A673 (cell line): ENCODE data around the gene LRRFIP1. TPM values are rescaled to one million over a fixed set of nuclear protein-coding genes. Genes with fewer than 3 reads are reported as not detected.

Experiments used
- BruUV-seq: library from RNA; stranded (reverse); fragments of 400-500 nt; replicated peaks from 2 replicates; lab custom pipeline; 2021; lab: Mats Ljungman, UMichigan
- CTCF ChIA-PET: fragments of 300-600 bp; sonication (Branson Sonifier 250); formaldehyde crosslinking; loops from one replicate; lab custom pipeline; 2022; ENCODE audit warnings: antibody characterized with exemption; lab: Charles Lee
- POLR2A ChIA-PET: fragments of 300-600 bp; sonication (Branson Sonifier 250); formaldehyde crosslinking; loops from one replicate; lab custom pipeline; 2022; ENCODE audit warnings: antibody characterized with exemption; ENCODE audit not compliant: low non-redundant PET; lab: Charles Lee
- DNase-seq: peaks from one replicate; pipeline ENCODE4 v3.0.0-alpha.2; 2015; ENCODE audit warnings: low spot score
- H3K27ac ChIP-seq: fragments of 200-600 bp; sonication (generic); 2 replicates; pipeline ENCODE4 v1.5.1; 2016; ENCODE audit warnings: mixed run types, low read depth, mild to moderate bottlenecking, mixed read lengths, antibody characterized with exemption, low read length; ENCODE audit not compliant: poor library complexity, severe bottlenecking
- H3K27me3 ChIP-seq: fragments of 200-600 bp; sonication (generic); replicated peaks from 2 replicates; pipeline ENCODE4 v1.6.1; 2017; ENCODE audit warnings: mixed run types, low read depth, mild to moderate bottlenecking, mixed read lengths, antibody characterized with exemption, low read length; ENCODE audit not compliant: insufficient read depth, poor library complexity
- H3K36me3 ChIP-seq: fragments of 200-600 bp; sonication (generic); 2 replicates; pipeline ENCODE4 v1.6.1; 2016; ENCODE audit warnings: mixed run types, mild to moderate bottlenecking, mixed read lengths, antibody characterized with exemption, low read length; ENCODE audit not compliant: insufficient read depth, poor library complexity, severe bottlenecking
- H3K4me1 ChIP-seq: fragments of 200-600 bp; sonication (generic); 2 replicates; pipeline ENCODE4 v1.6.1; 2017; ENCODE audit warnings: mixed run types, mild to moderate bottlenecking, mixed read lengths, antibody characterized with exemption, low read length; ENCODE audit not compliant: insufficient read depth, poor library complexity, severe bottlenecking
- H3K4me3 ChIP-seq: fragments of 200-600 bp; sonication (generic); 2 replicates; pipeline ENCODE4 v1.5.1; 2016; ENCODE audit warnings: low read depth, mixed run types, mild to moderate bottlenecking, mixed read lengths, low read length; ENCODE audit not compliant: poor library complexity, severe bottlenecking
- H3K9me3 ChIP-seq: fragments of 200-600 bp; sonication (generic); 2 replicates; pipeline ENCODE4 v1.6.1; 2016; ENCODE audit warnings: mixed run types, low read depth, mild to moderate bottlenecking, mixed read lengths, antibody characterized with exemption, low read length; ENCODE audit not compliant: poor library complexity, severe bottlenecking
- EZH2 ChIP-seq: fragments of 200-600 bp; sonication (generic); IDR thresholded peaks from 2 replicates; pipeline ENCODE4 v1.6.1; 2017; ENCODE audit warnings: borderline replicate concordance, low read depth, mild to moderate bottlenecking, mixed read lengths, antibody characterized with exemption, low read length; ENCODE audit not compliant: poor library complexity, severe bottlenecking
- intact Hi-C: fragments of 100-400 bp; cut with micrococcal nuclease; formaldehyde crosslinking; loops from one replicate; pipeline ENCODE4 v1.10.0; 2022; ENCODE audit not compliant: unreplicated experiment
- total RNA-seq: library from RNA; stranded (reverse); gene quantifications from 2 replicates; pipeline ENCODE4 v1.2.3, GENCODE V29; 2021
- TF ChIP-seq, protein P1 (sequence below): fragments of 300-800, 200-600 bp; sonication (generic); conservative IDR thresholded peaks from 2 replicates; pipeline ENCODE4 v1.5.1; 2017; ENCODE audit warnings: low read depth, mild to moderate bottlenecking, antibody characterized with exemption, low read length, moderate library complexity, mixed read lengths

The LRRFIP1 gene
- total RNA-seq, 1 experiment from 2014 or later, result 69.3 TPM

DNA sequence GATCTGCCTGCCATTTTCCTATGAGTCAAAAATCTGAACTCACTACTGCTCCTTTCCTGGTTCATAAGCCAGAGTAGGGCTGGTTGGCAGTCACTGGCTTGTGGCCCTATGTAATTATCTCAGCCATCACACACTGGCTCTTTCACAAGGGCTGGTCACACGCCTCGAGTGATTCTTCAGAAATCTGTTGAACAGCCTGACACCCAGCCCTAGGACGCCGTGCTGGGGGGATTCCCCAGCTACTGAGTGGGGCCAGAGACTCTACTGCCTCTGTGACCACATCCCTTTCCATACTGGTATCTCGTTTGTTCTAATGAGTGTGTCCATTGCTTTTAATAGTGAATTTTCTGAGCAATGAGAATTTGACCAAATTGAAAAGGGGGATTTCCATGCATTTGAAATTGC is 125.4 kb downstream of the LRRFIP1 start:
- intact Hi-C loops, result no loop called here
- ChIA-PET CTCF (no interaction called here), POLR2A (no interaction called here)
- no peak for DNase-seq
- no peaks in the 10 kb centered on the region for H3K9me3 ChIP-seq
- H3K4me1 ChIP-seq, result no peaks in the 10 kb centered on the region
- peaks cover 29% of the 10 kb centered on the region for H3K36me3 ChIP-seq
- no peaks in the 10 kb centered on the region for H3K27me3 ChIP-seq
- TF ChIP-seq EZH2, result no peak
- TF ChIP-seq, protein P1, sequence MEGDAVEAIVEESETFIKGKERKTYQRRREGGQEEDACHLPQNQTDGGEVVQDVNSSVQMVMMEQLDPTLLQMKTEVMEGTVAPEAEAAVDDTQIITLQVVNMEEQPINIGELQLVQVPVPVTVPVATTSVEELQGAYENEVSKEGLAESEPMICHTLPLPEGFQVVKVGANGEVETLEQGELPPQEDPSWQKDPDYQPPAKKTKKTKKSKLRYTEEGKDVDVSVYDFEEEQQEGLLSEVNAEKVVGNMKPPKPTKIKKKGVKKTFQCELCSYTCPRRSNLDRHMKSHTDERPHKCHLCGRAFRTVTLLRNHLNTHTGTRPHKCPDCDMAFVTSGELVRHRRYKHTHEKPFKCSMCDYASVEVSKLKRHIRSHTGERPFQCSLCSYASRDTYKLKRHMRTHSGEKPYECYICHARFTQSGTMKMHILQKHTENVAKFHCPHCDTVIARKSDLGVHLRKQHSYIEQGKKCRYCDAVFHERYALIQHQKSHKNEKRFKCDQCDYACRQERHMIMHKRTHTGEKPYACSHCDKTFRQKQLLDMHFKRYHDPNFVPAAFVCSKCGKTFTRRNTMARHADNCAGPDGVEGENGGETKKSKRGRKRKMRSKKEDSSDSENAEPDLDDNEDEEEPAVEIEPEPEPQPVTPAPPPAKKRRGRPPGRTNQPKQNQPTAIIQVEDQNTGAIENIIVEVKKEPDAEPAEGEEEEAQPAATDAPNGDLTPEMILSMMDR, result no peak
- no peak overlapping the region for H3K4me3 ChIP-seq
- no peak overlapping the region for H3K27ac ChIP-seq
- BruUV-seq, result no TSS peak

DNA sequence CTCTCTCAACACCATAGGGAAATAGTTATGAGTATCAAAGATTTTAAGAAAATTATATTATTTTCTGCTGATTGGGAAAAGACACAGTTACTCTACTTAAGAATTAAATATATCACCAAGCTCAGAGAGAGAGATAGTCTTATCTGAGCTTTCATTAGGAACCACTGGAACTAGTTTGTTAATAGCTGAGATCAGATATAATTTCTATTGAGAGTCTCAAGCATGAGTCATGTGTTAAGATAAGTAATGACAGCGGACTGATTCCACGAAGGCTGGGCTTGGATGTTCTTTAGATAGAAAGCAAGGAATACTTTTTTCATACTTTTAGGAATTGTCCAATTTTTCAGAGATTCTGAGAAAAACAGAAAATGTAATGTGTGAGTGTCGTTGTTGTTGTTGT is 126.8 kb downstream of the LRRFIP1 start:
- no peak overlapping the region for H3K27ac ChIP-seq
- H3K4me1 ChIP-seq, result no peaks in the 10 kb centered on the region
- ChIA-PET POLR2A (interaction anchor here (0.7 kb wide), 1 partner anchor 92 kb away, joined by 6 read pairs; no protein-coding TSS in a partner anchor), CTCF (no interaction called here)
- no peaks in the 10 kb centered on the region for H3K27me3 ChIP-seq
- TF ChIP-seq, protein P1, result no peak
- TF ChIP-seq EZH2, result no peak
- H3K36me3 ChIP-seq, result peaks cover 29% of the 10 kb centered on the region
- intact Hi-C loops, result no loop called here
- no peak for DNase-seq
- H3K9me3 ChIP-seq, result no peaks in the 10 kb centered on the region
- no TSS peak for BruUV-seq
- H3K4me3 ChIP-seq, result no peak overlapping the region

DNA sequence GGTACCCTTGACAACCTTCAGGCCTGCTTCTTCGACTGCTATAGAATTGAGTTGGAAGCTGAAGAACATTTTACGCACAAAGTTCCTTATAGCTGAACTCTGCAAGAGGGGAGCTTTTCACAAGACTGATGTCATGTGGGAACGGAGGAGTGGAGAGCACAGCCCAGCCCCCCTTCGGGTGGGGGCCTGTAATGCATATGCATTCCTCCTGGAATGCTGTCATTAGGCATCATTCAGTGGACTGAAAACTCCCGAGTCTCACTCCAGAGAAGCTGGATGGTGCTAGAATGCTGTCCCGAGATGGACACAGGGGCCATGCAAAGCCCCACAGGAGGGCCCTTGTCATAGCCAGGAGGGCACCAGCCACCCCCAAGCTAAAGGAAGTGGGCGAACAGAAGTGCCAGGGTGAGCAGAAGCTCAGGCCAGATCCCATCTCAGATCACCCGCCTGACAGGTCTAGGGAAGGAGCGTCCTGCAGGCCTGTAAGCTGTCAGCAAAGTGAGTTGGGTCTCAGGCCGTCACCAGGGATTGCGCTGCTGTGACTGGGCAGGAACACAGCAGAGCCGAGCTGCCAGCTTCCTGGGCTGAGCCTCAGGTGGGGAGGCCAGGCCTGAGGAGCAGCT is 127.3 kb downstream of the LRRFIP1 start:
- no peak for DNase-seq
- H3K9me3 ChIP-seq, result no peaks in the 10 kb centered on the region
- peaks cover 29% of the 10 kb centered on the region for H3K36me3 ChIP-seq
- no TSS peak for BruUV-seq
- ChIA-PET POLR2A (no interaction called here), CTCF (no interaction called here)
- H3K4me1 ChIP-seq, result no peaks in the 10 kb centered on the region
- H3K4me3 ChIP-seq, result no peak overlapping the region
- intact Hi-C loops, result no loop called here
- H3K27ac ChIP-seq, result no peak overlapping the region
- H3K27me3 ChIP-seq, result no peaks in the 10 kb centered on the region
- TF ChIP-seq EZH2, result no peak

DNA sequence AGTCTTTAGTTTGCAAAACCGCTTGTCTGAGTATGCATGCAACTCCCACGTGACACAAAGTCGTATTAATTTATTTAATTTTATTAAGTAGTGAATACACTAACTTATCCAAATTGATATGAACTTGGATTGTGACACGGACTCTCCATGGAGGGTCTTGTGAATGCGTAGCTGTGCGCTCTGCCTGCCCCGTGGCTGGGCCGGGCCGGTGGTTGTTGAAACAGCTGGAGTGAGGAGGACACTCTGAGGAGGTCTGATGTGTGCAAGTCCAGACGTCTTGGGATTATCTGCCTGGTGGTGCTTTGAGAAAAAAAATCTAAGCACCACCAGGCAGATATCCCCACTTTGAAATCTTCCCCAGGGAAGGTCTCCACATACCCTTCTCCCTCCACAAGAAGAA is 130.2 kb downstream of the LRRFIP1 start:
- H3K36me3 ChIP-seq, result peaks cover 46% of the 10 kb centered on the region
- H3K9me3 ChIP-seq, result no peaks in the 10 kb centered on the region
- BruUV-seq, result no TSS peak
- H3K4me1 ChIP-seq, result no peaks in the 10 kb centered on the region
- intact Hi-C loops, result no loop called here
- CTCF ChIA-PET, result no interaction called here
- POLR2A ChIA-PET, result no interaction called here
- DNase-seq, result no peak
- no peak overlapping the region for H3K27ac ChIP-seq
- H3K4me3 ChIP-seq, result no peak overlapping the region
- TF ChIP-seq, protein P1, result no peak
- no peak for TF ChIP-seq EZH2
- H3K27me3 ChIP-seq, result no peaks in the 10 kb centered on the region
